D341Med (cell line): Measurements from ENCODE around the gene DNM3.
"Not testable (repeated sequence)": the region's sequence is repeated elsewhere in the genome, so short reads cannot be mapped to it uniquely, and the experiment has no call there.

Experiments
- DNase-seq: peaks from one replicate; pipeline ENCODE4 v3.0.0; 2012; ENCODE audit warnings: low spot score

DNM3 gene

DNA sequence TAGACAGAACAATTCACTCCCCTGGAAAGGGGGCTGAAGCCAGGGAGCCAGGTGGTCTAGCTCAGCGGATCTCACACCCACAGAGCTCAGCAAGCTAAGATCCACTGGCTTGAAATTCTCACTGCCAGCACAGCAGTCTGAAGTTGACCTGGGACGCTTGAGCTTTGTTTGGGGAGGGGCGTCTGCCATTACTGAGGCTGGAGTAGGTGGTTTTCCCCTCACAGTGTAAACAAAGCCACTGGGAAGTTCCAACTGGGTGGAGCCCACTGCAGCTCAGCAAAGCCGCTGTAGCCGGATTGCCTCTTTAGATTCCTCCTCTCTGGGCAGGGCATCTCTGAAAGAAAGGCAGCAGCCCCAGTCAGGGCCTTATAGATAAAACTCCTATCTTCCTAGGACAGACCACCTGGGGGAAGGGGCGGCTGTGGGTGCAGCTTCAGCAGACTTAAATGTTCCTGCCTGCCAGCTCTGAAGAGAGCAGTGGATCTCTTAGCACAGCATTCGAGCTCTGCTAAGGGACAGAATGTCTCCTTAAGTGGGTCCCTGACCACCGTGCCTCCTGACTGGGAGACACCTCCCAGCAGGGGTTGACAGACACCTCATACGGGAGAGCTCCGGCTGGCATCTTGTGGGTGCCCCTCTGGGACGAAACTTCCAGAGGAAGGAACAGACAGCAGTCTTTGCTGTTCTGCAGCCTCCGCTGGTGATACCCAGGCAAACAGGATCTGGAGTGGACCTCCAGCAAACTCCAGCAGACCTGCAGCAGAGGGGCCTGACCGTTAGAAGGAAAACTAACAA lies 183.8 kb downstream of the DNM3 start:
- DNase-seq: not testable (repeated sequence)

DNA sequence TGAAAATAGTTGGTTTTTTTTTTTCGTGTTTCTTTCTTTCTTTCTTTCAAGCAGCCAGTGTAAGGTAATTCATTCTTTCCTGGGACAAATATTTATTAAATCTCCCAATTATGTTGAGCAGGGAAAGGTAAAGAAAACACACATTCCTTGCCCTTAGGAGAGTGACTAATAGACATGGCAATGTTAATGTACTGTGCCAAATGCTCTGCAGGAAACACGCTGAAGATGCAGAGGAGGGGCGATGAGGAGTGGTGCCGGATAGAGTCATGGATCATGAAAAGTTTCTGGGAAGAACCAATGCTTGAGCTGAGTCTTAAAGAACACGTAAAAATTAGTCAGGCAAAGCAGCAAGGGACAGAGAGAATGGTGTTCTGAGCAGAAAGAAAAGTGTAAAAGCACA lies 199.2 kb downstream of the DNM3 start:
- no peak for DNase-seq

DNA sequence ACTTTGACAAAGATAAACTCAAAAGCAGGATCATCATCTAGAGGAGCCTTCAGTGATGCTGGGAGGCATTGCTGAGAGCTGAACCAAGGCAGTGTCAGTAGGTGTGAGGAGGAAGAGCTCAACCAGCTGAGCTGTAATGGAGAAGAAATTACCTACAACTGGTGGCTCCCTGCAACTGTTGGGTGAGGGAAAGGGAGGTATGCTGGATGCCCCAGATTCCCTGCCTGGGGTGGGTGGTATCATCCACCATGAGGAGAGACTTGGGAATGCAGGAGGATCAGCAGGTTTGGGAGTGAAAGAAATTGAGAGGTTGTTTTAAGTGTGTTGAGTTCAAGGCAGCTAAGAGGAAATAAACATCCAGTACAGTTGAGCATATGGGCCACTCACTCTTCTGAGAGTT lies 199.8 kb downstream of the DNM3 start:
- no peak for DNase-seq

DNA sequence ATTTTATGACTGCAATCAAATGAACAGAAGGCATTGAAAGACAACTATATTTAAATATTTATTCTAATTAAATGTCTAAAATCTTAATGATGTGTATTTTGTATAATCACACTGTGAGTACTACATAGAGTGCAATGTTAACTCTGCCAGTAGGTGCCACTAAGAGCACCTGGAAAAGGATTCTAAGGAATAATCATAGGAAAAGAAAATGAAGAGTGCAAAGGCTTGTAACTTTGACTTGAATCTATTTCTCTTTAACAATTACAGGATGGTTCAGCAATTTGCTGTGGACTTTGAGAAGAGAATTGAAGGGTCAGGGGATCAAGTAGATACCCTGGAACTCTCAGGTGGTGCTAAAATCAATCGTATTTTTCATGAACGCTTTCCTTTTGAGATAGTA lies 200.4 kb downstream of the DNM3 start:
- DNase-seq: no peak

DNA sequence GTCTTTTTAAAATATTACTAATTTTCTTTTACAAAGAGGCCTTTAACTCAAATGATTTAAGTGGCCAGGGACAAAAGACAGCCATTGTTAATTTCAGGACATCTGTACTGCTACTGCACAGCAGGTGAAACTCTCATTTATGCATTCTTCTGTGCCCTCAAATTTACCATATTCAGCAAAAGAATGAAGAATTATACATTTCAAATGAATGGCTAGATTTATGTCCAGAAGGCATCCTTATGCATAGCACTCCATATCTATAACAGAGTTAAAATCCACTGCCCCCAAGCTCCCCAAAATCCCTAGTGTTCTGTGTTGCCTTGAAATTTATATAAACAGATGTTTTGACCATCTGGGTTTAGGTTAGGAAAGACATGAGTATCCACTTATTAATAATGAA lies 202.6 kb downstream of the DNM3 start:
- no peak for DNase-seq

DNA sequence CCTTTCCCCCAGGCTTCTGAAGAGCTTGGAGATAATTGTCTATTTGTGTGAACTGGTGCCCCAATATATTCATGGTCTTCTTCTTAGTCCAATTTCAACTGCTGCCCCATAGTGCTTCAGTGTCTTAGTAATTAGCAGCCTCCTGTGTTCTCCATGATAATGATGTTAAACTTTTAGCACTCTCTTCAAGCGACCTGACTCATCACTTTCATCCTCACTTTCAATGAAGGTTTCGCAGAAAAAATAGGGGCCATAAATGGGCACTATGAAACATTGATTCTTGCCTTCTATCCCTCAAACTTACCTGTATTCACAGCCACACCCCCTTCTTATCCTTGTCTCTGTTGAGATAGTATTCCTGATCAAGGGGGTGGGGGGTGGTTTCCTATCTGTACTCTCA lies 210.6 kb downstream of the DNM3 start:
- DNase-seq: no peak

DNA sequence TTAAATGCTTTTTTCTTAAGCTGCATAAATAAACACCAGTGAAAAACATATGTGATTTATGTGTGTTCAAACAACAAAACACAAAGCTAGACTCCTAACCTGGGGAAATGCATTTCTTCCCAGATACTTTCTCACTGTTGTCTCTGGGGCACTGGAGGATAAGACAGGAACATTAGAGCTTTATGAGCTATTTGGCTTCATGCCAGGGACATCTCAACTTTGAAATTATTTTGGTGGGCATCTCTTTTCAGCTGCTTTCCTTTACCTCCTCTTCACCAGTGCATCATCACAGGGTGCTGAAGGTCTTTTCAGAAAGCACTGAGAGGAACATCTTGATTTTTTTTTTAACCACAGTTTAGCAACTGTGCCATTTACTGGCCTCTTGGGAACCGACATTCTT lies 212.9 kb downstream of the DNM3 start:
- DNase-seq: no peak

DNA sequence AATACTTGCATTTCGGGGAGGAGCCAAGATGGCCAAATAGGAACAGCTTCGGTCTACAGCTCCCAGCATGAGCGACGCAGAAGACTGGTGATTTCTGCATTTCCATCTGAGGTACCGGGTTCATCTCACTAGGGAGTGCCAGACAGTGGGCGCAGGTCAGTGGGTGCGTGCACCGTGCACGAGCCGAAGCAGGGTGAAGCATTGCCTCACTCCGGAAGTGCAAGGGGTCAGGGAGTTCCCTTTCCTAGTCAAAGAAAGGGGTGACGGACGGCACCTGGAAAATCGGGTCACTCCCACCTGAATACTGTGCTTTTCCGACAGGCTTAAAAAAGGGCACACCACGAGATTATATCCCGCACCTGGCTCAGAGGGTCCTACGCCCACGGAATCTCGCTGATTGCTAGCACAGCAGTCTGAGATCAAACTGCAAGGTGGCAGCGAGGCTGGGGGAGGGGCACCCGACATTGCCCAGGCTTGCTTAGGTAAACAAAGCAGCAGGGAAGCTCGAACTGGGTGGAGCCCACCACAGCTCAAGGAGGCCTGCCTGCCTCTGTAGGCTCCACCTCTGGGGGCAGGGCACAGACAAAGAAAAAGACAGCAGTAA lies 214.6 kb downstream of the DNM3 start:
- not testable (repeated sequence) for DNase-seq

DNA sequence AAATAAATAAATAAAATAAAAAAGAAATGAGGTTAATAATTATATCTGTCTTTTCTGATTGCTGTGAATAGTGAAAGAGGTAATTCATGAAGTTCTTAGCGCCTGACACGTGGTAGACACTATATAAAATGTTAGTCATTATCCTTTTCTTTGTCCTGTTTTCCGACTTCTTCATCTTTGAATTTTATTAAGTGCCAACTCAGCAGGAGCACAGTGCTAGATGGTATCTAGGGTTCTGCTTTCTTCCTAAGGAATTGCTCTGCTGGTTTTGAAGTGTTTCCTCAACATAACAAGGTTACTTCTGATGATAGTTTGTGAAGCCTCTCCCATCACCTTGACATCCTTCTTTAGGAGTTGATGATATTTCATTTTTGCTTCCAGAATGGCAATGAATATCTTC lies 227.0 kb downstream of the DNM3 start:
- no peak for DNase-seq

DNA sequence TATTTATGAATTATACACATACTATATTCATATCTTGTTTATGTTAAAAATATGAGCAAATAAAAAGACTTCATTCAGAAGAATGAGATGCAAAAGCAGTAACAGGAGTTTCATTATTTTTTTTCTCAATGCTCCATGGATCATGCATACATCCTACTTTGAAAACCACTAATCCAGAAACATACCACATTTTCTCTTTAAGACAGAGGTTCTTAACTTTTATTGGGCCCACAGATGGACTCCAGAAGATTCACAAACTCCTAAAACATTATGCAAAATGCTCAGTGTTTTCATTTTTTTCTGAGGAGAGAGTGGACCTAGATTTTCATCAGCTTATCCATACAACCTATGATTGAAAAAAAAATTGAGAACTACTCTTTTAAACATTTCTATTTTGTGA lies 227.8 kb downstream of the DNM3 start:
- DNase-seq: no peak

DNA sequence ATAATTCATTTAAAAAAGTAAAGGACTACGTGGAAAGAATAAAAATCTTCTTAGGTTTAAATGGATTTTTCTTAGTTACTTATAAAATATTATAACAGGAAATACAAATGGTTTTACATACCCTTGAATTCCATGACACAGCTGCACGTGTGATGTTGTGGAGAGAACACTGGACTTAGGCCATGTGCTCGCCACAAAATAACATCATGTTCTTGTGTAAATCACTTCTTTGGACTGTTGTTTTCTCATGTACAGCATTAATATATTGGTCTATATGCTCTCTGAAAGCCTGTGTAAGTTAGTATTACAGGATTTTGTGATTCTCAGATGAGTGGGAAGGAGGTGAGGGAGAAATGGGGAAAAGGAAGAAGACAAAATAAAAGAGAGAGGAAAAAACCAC lies 228.2 kb downstream of the DNM3 start:
- no peak for DNase-seq

DNA sequence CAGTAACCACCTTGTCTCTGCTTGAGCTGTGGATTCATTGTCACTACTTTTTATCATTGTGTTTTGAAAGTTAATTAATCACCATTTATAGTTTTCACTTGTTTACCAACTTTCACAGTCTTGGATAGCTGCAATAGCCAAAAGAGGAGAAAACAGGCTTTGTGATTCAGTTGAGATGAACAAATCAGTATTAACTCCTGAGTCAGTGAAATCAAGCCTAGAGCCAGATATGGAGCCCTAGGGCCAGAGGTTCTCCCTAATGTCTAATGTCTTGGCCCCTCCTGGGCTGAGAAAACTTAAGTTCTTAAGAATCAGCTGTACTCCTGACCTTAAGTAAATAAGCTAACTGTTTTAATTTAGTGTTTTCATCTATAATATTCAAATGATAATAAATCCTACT lies 228.8 kb downstream of the DNM3 start:
- no peak for DNase-seq

DNA sequence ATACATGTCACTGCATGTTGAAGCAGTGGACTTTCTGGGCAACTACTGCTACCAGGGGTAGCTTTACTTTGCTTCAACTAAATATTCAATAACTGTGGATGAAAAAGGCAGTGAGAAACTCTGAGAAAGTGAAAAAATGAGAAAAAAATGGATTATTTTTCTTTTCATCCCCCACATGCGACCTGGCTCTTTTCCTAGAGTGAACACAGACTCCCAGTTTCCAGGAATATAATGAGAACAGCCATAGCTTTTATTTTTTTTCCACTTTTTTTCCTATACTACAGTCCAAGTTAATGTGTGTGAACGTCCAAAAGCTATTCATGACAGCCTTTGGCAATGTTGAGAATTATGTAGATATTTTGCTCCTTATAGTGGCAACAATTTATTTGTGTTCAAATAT lies 230.4 kb downstream of the DNM3 start:
- no peak for DNase-seq

DNA sequence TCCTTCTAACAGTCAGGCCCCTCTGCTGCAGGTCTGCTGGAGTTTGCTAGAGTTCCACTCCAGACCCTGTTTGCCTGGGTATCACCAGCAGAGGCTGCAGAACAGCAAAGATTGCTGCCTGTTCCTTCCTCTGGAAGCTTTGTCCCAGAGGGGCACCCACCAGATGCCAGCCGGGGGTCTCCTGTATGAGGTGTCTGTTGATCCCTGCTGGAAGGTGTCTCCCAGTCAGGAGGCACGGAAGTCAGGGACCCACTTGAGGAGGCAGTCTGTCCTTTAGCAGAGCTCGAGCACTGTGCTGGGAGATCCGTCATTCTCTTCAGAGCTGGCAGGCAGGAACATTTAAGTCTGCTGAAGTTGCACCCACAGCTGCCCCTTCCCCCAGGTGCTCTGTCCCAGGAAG lies 238.6 kb downstream of the DNM3 start:
- not testable (repeated sequence) for DNase-seq

DNA sequence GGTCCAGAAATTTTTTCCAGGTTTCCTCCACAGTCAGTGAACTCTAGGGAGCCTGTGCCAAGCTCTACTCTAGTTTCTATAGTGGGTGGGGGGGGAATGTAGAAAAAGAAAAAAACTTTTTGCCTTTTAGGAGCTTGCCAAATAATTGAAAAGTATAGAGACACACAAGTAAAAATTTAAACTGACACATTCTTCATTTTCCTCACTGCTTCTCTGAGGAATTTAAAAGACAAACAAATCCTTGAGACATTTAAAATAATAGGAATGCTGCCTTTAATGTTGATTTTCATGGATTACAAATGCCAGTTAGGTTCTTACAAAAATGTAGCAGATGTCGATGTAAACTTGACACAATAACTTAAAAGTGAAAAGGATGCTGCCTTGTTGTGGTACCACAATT lies 241.9 kb downstream of the DNM3 start:
- DNase-seq: no peak

DNA sequence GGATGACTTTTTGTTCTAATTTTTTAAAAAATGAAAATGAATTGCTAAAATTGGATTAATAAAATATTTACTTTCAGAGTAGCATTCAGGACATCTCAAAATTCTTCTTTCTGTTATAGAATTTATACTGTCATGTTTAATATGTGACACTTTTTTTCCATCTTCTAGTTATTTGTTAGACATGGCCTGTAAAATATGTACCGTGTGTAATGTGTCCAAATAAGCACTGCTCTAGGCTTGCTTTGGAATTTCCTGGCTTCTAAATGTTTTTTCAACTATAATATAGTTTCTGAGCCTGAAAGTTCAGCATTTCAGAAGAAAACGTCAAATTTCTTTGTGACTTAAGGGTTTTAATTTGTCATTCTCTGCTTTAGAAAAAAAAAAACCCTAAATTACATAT lies 243.6 kb downstream of the DNM3 start:
- no peak for DNase-seq

DNA sequence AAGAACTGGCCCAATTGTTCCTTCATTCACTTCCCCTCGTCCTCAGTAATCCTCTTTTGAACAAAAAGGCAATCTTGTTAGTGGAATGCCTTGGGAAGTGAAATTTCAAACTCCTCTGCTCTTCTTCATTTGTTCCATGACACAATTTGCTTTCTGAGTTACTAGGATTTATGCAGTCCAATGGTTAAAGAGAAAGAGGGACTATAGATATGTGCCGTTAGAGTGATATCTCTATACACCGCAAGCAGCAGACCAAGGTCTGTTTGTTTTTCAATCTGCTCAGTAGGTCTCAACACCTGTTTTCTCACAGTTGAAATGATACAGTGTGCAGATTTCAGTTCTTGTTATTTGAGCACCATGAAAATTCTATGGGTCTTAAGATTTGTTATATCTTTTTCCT lies 244.0 kb downstream of the DNM3 start:
- no peak for DNase-seq

DNA sequence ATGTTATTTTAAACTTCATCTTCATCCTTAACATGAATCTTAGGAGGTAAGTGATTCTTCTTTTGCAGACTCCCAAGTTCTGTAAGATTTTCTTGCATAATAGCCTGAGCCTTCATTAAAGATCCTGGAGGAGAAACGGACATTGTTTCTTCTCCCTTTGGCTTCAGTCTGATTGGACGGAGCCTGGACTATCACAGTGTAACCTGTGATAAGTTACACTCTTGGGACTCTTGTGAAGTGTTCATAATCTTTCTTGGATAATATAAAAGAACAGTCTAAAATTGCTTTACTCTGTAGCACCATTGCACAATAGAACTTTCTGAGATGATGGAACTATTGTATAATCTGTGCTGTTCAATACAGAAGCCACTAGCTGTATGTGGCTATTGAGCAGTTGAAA lies 244.8 kb downstream of the DNM3 start:
- DNase-seq: no peak

DNA sequence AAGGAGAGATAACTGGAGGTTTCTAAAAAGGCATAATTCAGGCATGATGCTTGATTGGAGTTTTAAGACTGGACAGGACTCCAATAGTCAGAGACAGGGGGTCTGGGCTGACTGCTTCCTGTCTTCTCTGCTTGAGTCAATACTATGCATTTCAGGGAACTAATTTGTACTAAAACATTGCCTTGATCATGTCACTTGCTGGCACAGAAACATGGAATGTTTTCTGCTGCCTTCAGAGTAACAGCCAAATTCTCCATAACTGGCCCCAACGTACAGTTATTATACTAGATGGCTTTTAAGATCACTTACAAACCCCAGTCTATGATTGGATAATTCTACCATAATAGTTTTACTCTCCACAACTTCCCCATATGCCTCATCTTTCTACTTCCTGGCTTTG lies 247.0 kb downstream of the DNM3 start:
- no peak for DNase-seq

DNA sequence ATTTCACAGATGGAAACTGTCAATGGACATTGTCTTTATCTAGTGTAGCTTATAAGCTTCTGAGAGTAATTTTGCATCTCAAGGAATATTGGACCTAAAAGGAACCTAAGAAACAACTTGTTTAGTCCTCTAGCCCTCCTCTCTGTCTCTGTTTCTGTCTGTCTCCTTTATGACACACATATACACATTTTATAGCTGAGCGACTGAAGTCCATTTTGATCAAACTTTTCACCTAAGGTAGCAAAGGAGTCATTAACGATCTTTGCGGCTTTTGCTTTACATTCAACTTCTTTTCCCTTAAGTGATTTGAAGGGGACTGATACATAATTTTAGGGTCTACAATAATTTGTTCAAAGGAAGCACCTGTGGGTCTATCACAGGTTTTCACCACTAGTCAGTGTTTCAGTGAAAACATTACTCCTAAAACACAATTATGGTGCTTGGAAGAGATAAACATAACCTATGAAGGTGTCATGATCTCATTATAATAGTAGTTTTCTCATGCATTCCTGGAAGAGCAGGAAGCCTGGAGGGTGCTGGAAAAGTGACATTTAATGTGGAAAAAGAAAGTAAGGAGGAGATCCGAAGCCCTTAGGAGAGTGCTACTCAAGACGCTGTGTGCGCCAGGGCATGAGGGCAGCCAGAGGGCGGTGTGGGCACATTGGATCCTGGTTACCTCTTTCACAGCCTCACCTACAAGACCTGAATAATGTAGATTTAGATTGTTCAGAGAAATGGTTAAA lies 248.6 kb downstream of the DNM3 start:
- peak; percentile 67 for DNase-seq

DNA sequence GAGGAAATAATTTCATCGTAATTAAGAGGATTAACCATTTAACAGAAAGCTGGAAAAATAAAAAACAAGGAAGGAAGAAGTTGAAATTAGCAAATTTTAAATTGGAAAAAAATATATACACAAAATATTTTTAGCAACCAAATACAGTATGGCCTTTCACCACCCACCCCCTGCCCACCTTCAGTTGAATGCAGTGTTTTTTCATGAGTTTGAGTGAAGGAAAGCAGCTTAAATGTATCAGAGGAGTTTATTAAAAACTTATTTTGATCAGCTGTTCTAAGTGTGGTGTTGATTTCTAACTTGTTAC lies 249.2 kb downstream of the DNM3 start:
- DNase-seq: no peak

DNA sequence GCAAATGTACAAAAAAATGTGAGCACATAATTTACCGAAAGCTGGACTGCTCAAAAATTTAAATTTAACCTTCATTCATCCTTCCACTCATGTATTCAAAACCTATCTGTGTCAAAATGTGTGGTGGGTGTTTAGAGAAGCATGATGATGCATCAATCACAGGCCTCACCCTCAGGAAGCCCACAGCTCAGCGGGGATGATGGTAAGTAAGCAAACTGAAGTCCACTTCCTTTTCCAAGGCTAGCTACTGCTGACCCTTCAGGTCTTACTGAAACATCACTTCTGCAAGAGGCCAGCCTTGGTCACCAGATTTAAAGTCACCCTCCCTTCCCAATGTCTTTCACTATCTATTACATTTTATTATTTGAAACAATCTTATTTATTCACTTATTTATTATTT lies 254.5 kb downstream of the DNM3 start:
- DNase-seq: no peak

DNA sequence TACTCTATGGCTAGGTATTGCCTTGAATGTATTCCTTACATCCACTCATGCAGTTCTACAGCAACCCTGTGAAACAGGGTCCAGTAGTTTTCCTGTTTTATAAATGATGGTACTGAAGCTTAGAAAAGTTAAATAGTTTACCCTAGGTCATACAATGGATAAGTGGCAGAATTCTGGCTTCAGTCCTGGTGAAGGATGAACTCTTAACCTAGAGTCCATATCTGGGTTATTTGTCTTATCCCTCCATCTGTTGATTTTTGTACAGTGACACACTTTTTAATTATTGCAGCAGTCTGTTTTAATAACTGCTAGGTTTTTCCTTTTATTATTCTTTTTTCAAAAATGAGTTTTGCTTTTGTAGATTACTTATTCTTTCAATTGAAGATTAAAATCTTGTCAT lies 263.9 kb downstream of the DNM3 start:
- no peak for DNase-seq
